ENCODE data around the gene SLC38A7. TPM values are rescaled to one million over a fixed set of nuclear protein-coding genes. Genes with fewer than 3 reads are reported as not detected.

Gene SLC38A7
- total RNA-seq, 6 donors from 2014 or later: 6.5 to 34.6 (median 22.4) TPM

- H3K4me1 ChIP-seq: no peaks in the 10 kb centered on the region
- WGBS, 2 donors: 77 to 78% methylated on average over 3 to 8 of the region's 8 CpGs
- no peaks in the 10 kb centered on the region for H3K9me3 ChIP-seq
- no peak for ATAC-seq (ENCODE audit: low FRiP score in 2 of 2)
- TF ChIP-seq EP300 (IDR thresholded peaks at IDR 0.05): no peak
- TF ChIP-seq CTCF (IDR thresholded peaks at IDR 0.05): no peak
- no peak for TF ChIP-seq POLR2AphosphoS5 (IDR thresholded peaks at IDR 0.05)
- no peak for TF ChIP-seq POLR2A (IDR thresholded peaks at IDR 0.05)
- no peak overlapping the region for H3K4me3 ChIP-seq
- H3K27me3 ChIP-seq: no peaks in the 10 kb centered on the region
- DNase-seq: no peak
- no peaks in the 10 kb centered on the region for H3K36me3 ChIP-seq
- no peak overlapping the region for H3K27ac ChIP-seq
Measured at GRCh38 chr16:58644765-58645487, 39.6 kb downstream of the SLC38A7 start.

GRCh38 chr16:58644108-58644507 is 40.5 kb downstream of the SLC38A7 start:
- H3K36me3 ChIP-seq: no peaks in the 10 kb centered on the region
- no peak overlapping the region for H3K27ac ChIP-seq
- WGBS, 2 donors: 78% methylated on average over 5 of the region's 5 CpGs
- H3K27me3 ChIP-seq: no peaks in the 10 kb centered on the region
- H3K4me1 ChIP-seq: no peaks in the 10 kb centered on the region
- no peak overlapping the region for H3K4me3 ChIP-seq
- DNase-seq (no peak), ATAC-seq (ENCODE audit: low FRiP score in 2 of 2) (no peak)
- H3K9me3 ChIP-seq: no peaks in the 10 kb centered on the region
- TF ChIP-seq POLR2AphosphoS5 (IDR thresholded peaks at IDR 0.05) (no peak), POLR2A (IDR thresholded peaks at IDR 0.05) (no peak), CTCF (IDR thresholded peaks at IDR 0.05) (no peak), EP300 (IDR thresholded peaks at IDR 0.05) (no peak)

DNA sequence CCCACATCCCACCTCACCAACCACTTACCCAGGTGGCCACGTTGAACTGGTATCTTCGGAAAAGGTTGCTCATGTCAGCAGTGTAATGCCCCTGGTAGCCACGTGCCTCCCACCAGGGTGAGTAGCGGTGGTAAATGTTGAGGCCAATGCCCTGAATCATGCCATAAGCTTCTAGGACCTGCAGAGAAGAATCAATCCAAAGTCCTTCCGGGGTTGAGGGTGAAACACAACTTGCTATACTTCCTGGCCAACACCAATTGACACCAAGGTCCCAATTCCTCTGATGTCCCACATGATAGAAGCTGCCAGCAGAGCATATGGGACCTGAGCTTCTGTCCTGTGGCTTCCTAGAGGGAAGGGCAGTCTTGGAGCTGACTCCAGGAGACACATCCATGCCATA is 43.6 kb downstream of the SLC38A7 start:
- ATAC-seq (ENCODE audit: low FRiP score in 2 of 2) (no peak), DNase-seq (no peak)
- TF ChIP-seq POLR2AphosphoS5 (IDR thresholded peaks at IDR 0.05): no peak
- TF ChIP-seq POLR2A (IDR thresholded peaks at IDR 0.05): no peak
- no peak for TF ChIP-seq CTCF (IDR thresholded peaks at IDR 0.05)
- no peak for TF ChIP-seq EP300 (IDR thresholded peaks at IDR 0.05)
- no peaks in the 10 kb centered on the region for H3K9me3 ChIP-seq
- no peaks in the 10 kb centered on the region for H3K27me3 ChIP-seq
- WGBS, 2 donors: 80 to 95% methylated on average over 4 to 5 of the region's 5 CpGs
- no peaks in the 10 kb centered on the region for H3K36me3 ChIP-seq
- no peak overlapping the region for H3K4me3 ChIP-seq
- H3K4me1 ChIP-seq: no peaks in the 10 kb centered on the region
- no peak overlapping the region for H3K27ac ChIP-seq

GRCh38 chr16:58639836-58640235 is 44.7 kb downstream of the SLC38A7 start:
- no peak for DNase-seq
- no peak overlapping the region for H3K27ac ChIP-seq
- no peaks in the 10 kb centered on the region for H3K27me3 ChIP-seq
- no peak for ATAC-seq (ENCODE audit: low FRiP score in 2 of 2)
- H3K36me3 ChIP-seq: no peaks in the 10 kb centered on the region
- 80 to 84% methylated on average over 8 of the region's 8 CpGs for WGBS, 2 donors
- H3K4me1 ChIP-seq: no peaks in the 10 kb centered on the region
- TF ChIP-seq POLR2A (IDR thresholded peaks at IDR 0.05): no peak
- no peak for TF ChIP-seq CTCF (IDR thresholded peaks at IDR 0.05)
- no peak for TF ChIP-seq EP300 (IDR thresholded peaks at IDR 0.05)
- TF ChIP-seq POLR2AphosphoS5 (IDR thresholded peaks at IDR 0.05): no peak
- H3K9me3 ChIP-seq: no peaks in the 10 kb centered on the region
- no peak overlapping the region for H3K4me3 ChIP-seq

- ATAC-seq (ENCODE audit: low FRiP score in 2 of 2): no peak
- 93 to 100% methylated on average over 4 of the region's 4 CpGs for WGBS, 2 donors
- Histone ChIP-seq H3K4me3 (no peak overlapping the region), H3K27me3 (no peaks in the 10 kb centered on the region), H3K9me3 (no peaks in the 10 kb centered on the region), H3K36me3 (no peaks in the 10 kb centered on the region), H3K4me1 (no peaks in the 10 kb centered on the region), H3K27ac (no peak overlapping the region)
- no peak for DNase-seq
- TF ChIP-seq POLR2AphosphoS5 (IDR thresholded peaks at IDR 0.05) (no peak), POLR2A (IDR thresholded peaks at IDR 0.05) (no peak)
Measured at GRCh38 chr16:58639230-58639629, 45.3 kb downstream of the SLC38A7 start.
